HG02938 (cell line): ENCODE data around the gene CD164.
"Not testable (repeated sequence)": the region's sequence is repeated elsewhere in the genome, so short reads cannot be mapped to it uniquely, and the experiment has no call there.

Experiments
- ATAC-seq: cut with Tn5 transposase; IDR thresholded peaks from one replicate; pipeline ENCODE4 v1.9.1; 2021; ENCODE audit warnings: mild to moderate bottlenecking, moderate library complexity; ENCODE audit not compliant: unreplicated experiment

The CD164 gene

DNA sequence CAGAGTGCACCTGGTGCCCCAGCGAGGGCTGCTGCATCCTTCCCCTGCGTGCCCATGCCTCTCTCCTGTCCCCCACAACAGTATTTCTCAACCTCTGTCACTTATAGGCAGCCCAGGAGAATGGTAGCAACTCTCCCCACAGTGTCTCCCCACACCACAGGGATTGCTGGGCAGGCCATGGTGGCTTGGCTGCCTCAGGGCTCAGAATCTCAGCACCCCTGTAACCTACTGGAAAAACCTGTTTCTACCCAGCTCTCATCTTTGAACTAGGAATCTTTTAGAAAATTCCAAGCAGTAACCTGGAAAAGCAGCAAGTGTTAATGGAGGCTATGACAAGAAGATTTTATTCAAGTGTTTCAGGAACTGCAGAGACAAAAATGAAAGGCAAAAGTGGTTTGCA is 38.0 kb downstream of the CD164 start:
- no peak for ATAC-seq

DNA sequence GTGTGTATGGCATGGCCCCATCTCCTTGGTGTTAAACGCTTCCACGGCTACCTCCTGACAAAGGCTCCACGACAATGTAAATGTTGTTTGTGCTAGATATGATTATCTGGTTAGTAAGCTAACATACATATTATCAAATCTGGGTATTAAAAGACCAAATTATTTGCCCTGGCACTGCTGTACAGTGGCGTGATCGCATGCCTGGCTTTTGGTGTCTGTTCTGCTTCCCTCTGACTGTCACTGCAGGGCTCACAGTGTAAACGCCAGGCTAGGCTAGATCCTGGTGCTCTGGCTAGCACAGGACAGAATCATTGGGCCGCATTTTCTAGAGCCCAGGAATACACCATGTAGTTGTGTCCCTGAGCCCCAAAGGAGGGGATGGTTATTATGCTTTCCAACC is 38.7 kb downstream of the CD164 start:
- no peak for ATAC-seq

DNA sequence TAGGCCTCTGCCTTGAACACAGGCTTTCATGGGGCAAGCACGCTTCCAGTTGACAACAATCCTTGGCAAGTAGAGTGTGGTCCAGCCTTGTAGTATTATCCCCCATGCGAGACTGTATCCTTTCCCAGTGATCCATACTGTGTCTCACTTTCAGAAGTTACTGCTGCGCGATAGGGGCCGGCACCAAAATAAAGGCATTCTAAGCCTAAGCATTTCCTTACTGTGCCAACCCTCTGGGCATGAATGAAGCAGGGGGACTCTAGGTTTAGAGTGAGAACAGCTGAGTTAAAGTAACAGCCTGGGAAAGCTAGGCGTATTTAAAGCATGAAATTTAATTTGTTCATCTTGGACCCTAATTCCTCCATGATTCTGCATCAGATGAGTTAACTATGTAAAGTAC is 39.4 kb downstream of the CD164 start:
- no peak for ATAC-seq

DNA sequence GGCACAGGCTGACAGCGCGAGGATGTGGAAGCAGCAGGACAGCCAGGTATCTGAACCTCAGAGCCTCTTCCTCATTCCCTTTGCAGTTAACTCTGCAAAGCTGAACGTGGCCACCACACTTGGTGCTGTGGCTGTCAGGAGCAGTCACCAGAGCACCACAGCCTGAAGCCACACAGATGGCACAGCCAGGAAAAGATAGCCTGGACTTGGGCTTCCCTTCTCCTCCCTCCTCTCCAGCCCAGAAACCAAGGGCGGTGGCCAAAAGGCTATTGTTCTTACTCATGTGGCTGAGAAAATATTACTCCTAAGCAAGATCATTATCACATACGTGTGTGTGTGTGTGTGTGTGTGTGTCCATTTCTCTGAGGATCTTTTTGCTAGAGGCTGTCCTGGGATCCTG is 39.8 kb downstream of the CD164 start:
- ATAC-seq, result no peak

DNA sequence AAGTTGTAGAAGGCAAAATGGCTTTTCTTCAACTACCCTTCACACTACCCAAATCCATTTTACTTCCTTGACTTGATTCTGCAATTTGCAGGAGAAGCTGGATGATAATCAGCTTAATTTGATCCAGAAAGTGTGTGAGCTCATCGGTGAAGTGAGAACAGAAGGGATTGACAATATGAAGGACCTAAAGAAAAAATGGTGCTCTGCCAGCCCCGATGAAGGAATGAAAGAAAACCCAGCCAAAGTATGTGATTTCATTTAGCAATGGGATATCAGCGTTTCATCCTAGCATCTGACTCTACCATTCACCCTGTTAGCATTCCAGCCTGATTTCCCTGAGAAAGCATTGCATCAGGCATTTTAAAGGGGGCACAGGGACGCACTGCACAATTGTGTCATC is 41.5 kb downstream of the CD164 start:
- ATAC-seq, result no peak

DNA sequence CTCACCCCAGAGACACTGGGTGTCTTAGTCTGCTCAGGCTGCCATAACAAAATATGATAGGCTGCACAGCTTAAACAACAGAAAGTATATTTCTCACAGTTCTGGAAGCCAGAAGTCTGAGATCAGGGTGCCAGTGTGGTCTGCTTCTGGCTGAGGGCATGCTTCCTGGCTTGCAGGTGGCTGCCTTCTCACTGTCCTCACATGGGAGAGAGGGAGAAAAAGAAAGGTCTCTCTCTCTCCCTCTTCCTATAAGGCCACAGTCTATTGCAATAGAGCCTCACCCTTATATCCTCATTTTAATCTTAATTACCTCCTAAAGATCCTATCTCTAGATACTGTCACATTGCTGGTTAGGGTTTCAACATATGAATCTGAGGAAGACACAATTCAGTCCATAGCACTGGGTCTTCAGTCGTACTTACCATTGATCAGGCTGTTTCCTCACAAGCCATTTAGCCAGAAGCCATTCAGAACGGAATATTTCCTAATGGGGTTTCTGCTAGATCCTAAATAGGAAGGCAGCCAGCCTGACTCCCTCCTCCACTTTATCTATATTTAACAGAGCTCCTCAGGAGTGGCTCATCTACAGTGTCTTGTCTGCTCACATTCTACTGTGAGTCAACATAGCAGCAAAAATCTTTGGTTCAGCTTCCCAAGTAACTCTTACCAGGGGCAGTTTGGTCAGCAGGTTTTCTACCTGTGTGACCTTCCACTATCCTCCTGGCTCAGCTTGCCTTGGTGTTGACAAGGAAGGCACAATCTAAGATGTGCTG is 42.2 kb downstream of the CD164 start:
- ATAC-seq, result no peak

DNA sequence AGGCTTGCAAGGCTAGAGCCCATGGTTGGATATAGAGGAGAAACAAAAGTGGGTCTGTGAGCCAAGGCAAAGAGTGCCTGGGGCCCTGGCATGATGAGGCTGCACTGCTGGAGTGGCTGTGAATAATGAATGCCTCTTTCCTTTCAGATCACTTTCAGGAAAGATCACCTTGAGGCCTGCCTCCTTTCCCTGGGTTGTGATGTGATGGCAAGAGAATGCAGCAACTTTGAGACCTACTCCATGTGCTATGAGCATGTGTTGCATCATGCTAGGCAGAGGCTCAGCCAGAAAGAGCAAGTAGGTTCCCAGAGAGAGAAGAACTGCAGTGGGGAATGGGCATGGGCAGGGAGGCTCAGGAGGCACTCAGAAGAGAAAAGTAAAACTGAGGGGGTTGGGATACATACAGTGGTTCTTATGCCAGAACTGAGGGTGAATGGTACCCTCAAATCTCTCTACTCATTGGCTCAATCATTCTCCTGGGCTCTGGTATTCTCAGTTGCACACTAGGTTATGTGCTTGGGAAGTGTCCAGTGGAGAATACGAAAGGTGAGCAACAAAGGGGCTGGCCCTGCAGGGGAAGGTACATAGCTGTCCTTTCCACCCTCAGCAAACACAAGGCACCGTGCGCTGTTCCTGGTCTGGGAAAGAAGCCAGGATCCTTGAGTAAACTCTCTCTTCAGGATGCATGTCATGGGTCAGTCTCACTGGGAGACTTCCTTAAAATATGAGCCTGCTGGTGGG is 45.9 kb downstream of the CD164 start:
- no peak for ATAC-seq

DNA sequence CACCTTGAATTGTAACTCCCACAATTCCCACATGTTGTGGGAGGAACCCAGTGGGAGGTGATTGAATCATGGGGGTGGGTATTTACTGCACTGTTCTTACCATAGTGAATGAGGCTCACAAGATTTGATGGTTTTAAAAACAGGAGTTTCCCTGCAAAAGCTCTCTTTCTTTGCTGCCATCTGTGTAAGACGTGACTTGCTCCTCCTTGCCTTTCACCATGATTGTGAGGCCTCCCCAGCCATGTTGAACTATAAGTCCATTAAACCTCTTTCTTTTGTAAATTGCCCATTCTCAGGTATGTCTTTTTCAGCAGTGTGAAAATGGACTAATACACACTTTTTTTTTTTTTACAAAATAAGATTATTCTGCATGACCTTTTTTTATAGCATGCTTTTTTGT is 48.4 kb downstream of the CD164 start:
- ATAC-seq, result not testable (repeated sequence)

DNA sequence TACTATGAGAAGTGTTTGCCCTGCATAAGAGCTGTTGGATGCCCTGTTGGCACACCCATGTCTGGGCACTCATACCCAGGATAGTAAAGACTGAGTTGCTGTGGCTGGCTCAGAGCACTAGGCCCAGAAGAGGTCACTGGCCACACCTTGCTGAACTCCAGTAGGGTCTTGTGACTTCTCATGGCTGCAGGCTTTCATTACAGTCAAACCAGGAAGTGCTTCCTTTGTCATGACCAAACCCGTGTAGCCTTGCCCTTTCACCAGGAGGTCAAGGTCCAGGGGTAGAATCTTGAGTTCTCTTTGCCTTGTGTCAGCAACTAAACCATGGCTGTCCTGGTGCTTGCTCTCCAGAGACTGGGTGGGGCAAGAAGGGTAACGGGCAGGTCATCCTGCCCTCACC is 49.5 kb downstream of the CD164 start:
- no peak for ATAC-seq

DNA sequence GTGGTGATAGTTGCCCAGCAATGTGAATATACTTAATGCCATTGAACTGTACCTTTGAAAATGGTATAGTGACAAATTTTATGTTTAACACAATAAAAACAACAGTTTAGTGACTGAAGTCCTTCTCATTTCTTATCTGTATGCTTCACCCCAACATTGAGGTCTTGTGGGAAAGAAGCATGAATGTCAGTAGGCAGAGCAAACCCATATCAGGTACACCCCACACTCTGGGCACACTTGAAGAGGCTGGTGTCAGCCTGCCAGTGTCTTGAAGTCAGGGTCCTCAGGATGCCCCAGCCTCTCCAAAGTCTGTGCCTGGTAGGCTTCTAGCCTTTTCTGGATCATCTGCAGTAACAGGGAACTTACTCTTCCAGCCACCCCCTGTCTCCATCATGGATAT is 51.2 kb downstream of the CD164 start:
- ATAC-seq, result no peak

DNA sequence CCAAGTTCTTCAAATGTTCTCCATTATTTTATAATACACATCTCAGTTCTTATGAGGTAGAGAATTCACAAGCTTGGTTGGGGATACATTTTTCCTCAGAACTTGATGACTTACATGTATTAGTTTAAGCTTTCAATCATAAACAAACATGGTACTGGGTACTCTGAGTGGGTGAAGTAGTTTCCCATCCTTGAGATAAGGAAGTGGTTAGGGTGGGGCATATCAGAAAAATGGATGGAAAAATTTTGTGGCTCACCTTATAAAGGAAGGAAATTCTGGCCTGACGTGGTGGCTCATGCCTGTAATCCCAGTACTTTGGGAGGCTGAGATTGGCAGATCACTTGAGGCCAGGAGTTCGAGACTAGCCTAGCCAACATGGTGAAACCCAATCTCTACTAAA is 52.0 kb downstream of the CD164 start:
- no peak for ATAC-seq

DNA sequence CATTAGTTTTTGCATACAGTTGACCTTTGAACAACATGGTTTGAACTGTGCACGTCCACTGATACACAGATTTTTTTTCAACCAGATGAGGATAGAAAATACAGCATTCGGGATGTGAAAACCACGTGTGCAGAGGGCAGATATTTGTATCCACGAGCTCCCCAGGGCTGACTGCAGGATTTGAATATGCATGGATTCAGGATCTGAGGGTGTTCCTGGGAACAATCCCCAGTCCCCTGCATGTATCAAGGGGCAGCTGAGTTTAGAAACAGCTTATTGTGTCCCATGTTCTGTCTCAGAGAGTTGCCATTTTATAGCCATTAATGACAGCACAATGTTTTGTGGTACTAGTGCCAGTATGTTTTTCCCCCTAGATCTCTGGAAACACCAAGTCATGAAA is 53.6 kb downstream of the CD164 start:
- ATAC-seq, result no peak

DNA sequence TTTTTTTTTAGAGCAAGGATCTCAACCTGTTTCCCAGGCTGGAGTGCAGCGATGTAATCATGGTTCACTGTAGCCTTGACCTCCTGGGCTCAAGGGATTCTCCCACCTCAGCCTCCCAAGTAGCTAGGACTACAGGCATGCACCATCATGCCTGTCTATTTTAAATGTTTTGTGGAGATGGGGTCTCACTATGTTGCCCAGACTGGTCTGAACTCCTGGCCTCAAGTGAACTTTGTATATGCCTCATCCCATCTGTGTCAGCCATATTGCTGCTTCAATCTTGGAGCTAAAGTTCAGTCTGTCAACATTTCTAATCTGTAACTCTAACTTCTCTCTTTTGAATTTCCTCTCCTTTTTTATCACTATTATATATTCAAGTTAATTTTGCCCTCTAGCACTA is 54.3 kb downstream of the CD164 start:
- no peak for ATAC-seq

DNA sequence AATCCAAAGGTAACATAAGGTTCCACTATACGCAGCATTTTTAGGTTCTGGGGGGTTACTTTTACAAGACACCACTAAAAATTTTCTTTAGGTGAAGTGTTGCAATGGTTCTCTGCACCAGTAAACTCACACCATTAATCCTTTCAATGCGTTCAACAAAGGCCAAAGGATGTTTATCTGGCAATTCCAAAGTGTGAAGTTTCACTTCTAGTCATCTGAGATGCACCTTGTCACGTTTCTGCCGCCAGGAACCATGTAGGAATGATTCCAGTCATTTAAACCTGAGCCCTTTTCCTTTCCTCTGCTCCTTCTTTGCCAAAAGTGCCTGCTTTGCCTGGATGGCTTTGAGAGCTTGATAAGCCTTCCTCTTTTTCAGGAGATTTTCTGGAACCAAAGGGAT is 54.8 kb downstream of the CD164 start:
- ATAC-seq, result no peak

DNA sequence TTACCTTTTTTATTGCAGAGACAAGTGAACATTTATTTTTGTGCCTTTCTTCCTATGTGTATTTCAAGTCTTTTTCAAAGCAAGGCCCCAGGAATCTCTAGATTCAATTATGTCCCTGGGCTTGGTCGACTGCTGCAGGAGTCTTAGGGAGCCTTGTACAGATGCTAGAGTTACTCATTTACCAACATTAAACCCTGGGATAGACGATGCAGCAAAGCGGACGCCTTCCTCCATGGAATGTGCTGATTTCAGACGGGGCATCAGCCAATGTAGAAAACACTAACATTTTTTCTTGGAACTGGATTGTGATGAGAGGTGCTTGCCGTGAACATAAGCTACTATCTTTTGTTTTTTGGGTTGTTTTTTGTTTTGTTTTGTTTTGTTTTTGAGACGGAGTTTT is 55.9 kb downstream of the CD164 start:
- ATAC-seq, result no peak

DNA sequence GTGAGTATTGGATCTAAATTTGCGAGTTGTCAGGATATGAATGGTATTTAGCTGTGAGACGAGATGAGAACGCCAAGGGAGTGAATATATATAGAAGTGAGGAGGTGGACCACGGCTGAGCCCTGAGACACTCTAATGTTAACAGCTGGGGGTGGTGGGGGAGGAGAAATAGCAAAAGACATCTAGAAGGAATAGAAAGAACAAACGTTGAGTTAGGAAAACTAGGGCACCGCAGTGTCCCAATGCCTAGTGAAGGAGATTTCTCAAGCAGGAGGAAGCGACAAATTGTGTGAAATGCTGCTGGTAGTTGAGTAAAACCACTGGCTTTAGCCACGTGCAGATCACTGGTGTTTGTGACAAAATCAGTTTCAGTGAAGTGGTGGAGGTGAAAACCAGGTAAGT is 56.9 kb downstream of the CD164 start:
- no peak for ATAC-seq

DNA sequence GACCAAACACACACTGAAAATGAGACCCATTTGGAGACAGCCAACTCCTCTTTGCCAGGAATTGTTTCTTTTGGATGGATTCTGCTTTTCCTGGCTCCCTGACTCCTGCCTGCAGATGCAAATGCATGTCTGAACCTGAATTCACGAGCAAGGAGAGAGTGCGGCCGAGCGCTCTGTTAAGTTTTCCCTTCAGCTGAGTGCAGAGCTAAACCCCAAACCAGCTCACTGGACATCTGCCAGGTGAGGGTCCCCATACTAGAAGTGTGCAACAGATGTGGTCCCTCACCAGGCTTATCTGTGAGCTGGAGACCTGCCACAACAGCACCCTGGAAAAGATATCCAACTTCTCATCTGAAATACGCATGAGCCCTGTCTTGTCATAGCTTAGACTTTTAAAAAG is 59.0 kb downstream of the CD164 start:
- no peak for ATAC-seq

DNA sequence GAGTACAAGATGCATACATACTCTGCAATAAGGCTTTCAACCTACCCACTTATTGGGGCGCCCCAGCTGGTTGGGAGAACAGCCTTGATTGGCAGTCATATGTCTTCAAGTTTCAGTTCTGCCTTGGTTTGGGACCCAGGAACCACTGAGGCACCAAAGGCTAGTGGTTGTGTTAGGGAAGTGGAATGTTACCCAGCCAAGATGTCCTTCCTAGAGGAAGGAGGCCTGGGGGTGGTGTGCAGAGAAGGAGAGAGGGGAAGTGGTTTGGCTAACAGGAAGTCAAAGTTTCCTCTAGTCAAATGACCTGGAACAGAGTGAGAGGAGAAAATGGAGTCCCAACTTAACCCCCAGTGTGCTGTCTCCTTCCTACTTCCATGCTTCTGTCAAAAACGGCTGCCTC is 59.4 kb downstream of the CD164 start:
- ATAC-seq, result peak; percentile 42

DNA sequence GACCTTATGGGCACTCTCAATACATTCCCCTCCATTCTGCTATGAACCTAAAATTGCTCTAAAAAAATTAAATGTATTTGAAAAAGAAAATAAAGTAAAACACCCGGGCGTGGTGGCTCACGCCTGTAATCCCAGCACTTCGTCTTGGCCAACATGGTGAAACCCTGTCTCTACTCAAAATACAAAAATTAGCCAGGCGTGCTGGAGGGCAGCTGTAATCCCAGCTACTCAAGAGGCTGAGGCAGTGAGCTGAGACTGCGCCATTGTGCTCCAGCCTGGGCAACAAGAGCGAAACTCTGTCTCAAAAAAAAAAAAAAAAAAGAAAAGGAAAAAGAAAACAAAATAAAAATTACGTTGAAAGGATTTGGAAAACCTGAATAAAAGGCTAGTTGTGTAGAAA is 60.5 kb downstream of the CD164 start:
- ATAC-seq, result no peak

DNA sequence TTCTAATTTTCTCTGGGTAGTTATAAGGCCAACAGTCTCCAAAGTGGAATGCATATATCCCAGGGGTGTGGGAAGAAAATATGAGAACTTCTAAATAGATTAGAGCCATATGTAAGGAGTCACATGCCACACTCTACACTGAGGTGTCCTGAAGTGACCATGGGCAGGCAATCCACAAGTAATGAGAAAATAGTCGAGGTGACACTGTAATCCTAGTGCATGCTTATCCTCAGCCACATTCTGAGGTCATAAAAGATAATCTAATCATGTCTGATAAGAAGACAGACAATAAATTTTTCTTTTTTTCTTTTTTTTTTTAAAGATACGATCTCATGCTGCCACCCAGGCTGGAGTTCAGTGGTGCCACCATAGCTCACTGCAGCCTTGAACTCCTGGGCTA is 62.2 kb downstream of the CD164 start:
- no peak for ATAC-seq

DNA sequence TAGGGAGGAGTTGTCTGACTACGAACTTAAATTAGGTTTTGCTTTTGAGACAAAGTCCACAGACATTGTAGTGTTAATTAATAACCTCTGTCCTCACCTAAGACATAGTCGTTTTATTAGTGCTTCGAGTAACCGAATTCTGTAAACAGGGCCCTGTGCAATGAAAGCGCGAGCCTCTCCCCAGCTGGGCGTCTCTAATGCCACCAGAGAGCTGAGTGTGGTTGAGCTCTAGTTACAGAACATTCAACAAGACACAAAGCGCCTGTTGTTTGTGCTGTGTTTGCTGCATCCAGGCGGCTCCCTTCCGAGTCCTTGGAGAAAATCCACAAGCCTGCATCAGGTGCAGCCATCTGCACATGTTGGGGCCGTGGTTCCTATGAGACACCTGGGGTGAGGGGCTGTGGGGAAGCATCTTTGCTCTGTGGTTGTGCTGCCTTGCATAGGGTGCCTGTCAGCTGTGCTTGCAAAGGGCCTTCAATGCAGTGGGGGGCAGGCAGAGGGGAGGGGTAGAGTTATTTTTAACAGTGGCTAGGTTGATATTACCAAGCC is 63.9 kb downstream of the CD164 start:
- no peak for ATAC-seq

DNA sequence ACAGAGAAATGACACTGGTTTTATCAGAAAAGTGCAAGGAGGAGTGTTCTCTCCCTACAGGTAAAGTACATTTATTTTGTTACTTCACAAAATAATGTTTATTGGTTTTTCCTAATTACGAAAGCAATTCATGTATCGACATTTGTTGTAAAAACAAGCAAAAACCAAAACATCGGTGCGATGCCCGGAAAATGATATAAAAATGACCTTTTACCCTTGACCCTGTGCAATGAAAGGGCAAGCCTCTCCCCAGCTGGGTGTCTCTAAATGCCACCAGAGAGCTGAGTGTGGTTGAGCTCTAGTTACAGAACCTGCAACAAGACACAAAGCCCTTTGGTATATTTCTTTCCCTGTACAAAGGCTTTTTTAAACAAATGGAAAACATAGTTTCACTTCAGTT is 65.4 kb downstream of the CD164 start:
- no peak for ATAC-seq
